Fibroblast of villous mesenchyme (primary cell): ENCODE data around the gene DLGAP1. TPM values are rescaled to one million over a fixed set of nuclear protein-coding genes. Genes with fewer than 3 reads are reported as not detected.

Experiments used
- DNase-seq: peaks from one replicate; pipeline ENCODE4 v3.0.0-alpha.2; 2010; ENCODE audit warnings: low read depth
- H3K4me3 ChIP-seq: 2 replicates; pipeline ENCODE4 v1.5.1; 2011; ENCODE audit warnings: low read depth, mild to moderate bottlenecking, low read length
- CTCF ChIP-seq: IDR thresholded peaks from 2 replicates; pipeline ENCODE4 v1.5.1; 2012; ENCODE audit warnings: low read depth, mild to moderate bottlenecking, low read length; ENCODE audit not compliant: insufficient read depth
- total RNA-seq: library from RNA; depleted of rRNA; stranded (reverse); fragments of >200 nt; gene quantifications from 2 replicates; pipeline ENCODE4 v1.2.3, GENCODE V29; 2012

The DLGAP1 gene
- total RNA-seq, 1 donor = 0.86 TPM

DNA sequence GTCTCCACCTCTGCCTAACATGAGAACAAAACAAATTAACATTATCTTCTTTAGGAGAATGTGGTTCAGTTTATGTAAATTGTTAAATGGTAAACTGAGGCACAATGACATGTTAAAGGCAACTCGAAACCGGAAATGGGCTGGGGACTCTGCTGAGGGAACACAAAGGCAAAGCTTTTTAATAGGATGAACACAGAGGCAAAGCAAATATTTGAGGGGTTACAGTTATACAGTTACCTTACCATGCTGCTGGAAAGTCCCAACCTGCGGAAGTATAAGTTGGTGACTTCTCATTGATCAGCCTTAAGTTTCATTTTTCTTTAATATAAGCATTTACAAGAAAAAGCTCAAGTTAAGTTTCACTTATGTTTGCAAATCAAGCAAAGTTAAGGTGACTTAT lies 195.0 kb downstream of the DLGAP1 start:
- no peak overlapping the region for H3K4me3 ChIP-seq
- DNase-seq = no peak
- no peak for TF ChIP-seq CTCF

- no peak overlapping the region for H3K4me3 ChIP-seq
- no peak for DNase-seq
- TF ChIP-seq CTCF = no peak
These were observed 198.2 kb downstream of the DLGAP1 start for GRCh38 chr18:4256766-4257417.

- no peak for DNase-seq
- TF ChIP-seq CTCF = no peak
- no peak overlapping the region for H3K4me3 ChIP-seq
These were observed 200.3 kb downstream of the DLGAP1 start for GRCh38 chr18:4254840-4255239.

DNA sequence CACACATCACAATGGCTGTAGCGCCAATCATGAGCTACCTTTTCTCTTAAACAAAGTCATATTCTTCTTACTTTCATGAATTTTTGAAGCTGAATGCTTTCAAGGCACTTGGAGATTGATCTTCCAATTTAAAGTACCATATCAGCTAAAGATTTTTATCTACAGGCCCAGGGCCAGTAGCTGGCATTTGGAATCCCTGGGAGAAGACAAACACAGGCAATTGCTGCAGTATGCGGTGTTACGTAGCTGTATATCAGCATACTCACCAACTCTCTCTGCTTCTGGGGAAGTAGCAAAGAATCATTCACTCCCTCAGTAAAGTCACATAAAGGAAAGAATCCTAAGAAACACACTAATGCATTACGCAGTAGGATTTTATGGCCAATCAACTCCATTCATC lies 202.3 kb downstream of the DLGAP1 start:
- DNase-seq = no peak
- H3K4me3 ChIP-seq = no peak overlapping the region
- TF ChIP-seq CTCF = no peak

DNA sequence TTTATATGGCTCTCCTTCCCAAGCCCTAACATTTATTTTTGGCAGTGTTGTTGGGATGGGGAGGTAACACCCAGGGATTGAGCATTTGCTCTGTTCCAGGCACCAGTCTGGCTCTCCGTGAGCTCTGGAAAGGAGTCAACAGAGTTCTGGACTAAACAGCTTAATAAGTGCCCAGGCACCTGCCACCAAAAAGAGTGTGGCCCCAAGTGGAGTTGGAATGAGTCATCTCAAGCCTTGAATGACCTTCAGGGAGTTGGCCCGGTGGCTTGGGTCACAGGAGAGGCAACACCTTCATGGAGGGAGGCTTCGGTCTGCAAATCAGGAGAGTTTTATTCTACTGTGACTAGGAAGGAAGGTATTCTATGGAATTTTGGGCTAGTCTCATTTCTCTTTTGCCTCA lies 203.2 kb downstream of the DLGAP1 start:
- H3K4me3 ChIP-seq = no peak overlapping the region
- no peak for DNase-seq
- no peak for TF ChIP-seq CTCF

DNA sequence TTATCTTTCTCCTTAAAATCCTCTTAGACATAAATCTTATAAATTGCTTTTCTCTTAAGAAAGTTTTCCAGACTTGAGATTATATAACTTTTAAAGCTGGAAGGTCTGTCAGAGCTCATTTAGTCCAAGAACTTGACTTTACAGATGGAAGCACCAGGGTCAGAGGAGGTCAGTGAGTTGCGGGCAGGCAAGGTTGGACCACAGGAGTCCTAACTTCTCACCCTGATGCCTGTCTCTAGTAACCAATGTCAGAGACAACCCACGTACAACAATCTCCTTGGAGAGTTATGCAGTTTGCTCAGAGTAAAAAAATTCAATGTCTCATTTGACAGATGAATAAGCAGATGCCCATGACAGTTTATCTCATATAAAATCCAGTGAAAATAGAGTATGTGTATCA lies 203.9 kb downstream of the DLGAP1 start:
- DNase-seq = no peak
- no peak for TF ChIP-seq CTCF
- H3K4me3 ChIP-seq = no peak overlapping the region

DNA sequence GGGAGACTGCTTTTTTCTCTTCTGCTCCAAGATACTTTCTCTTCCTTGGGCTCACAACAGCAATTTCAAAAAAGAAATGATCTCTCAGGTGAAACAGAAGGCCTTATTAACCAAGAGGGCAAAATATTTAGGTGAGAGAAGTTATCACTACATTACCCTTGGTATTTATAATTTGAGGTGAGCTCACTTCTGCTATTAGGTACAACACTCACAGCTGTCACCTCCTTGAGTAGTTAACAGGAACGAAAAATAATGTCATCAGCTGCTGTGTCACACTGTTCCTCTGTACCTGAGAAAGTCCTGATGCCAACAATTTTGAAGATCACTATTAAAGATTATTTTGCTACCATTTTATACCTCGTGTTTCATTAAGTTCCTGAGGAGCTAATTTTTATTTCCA lies 205.0 kb downstream of the DLGAP1 start:
- no peak overlapping the region for H3K4me3 ChIP-seq
- TF ChIP-seq CTCF = no peak
- DNase-seq = no peak
